Lung microvascular endothelial cell (primary cell): ENCODE results near the gene MYRIP. TPM values are rescaled to one million over a fixed set of nuclear protein-coding genes. Genes with fewer than 3 reads are reported as not detected.
"Not testable (repeated sequence)": the region's sequence is repeated elsewhere in the genome, so short reads cannot be mapped to it uniquely, and the experiment has no call there.

ENCODE experiments used
- DNase-seq, 2 donors: peaks; one replicate each; pipeline versions ENCODE4 v3.0.0 to v3.0.0-alpha.2; 2010; ENCODE audit warnings: low read depth in 2 of 2
- total RNA-seq: library from RNA; depleted of rRNA; stranded (reverse); fragments of >200 nt; gene quantifications from 2 replicates; pipeline ENCODE4 v1.2.1, GENCODE V29; 2014

The MYRIP gene
- 4.8 and 5.7 TPM in 2 replicates for total RNA-seq

DNA sequence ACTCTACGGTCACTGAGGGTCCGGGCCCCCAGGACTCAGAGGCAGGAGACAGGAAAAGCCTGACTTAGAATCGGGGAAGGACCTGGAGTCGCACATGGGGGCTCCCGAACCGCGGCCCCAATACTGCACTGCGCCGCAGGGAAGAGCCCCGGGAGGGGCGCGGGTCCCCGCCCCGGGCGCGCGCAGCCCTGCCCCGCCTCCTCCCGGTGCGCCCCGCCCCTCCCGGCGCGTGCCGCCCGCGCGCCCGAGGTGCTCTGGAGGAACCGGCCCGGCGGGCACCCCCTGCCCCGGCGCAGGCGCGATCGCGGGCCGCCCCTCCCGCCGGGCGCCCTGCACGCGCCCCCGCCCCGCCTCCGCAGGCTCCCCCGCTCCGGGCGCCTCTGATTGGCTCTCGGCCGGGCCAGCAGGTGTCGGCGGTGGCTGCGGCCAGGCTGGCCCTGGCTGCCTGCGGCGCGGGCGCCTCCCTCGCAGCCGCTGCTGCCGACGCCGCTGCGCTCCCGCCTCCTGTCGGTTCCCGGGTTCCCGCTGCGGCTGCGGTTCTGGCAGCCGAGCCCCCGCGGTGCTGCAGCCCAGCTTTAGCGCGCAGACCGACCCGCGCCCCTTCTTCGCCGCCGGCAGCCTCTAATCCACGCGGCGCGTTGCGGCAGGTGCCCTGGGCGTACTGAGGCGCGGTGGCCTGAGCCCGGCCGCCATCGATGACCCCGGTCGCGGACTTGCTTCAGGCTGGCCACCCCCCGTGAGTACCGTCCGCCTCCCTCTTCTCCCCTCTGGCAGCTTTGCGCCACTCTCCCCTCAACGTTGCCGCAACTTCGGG, at the start of gene MYRIP:
TSS of gene MYRIP (plus strand) at position 429 of the 814 bp plus-strand sequence. CDS start 91,208 bp downstream, outside the sequence.
- DNase-seq, result peak; percentile 58 to 85

DNA sequence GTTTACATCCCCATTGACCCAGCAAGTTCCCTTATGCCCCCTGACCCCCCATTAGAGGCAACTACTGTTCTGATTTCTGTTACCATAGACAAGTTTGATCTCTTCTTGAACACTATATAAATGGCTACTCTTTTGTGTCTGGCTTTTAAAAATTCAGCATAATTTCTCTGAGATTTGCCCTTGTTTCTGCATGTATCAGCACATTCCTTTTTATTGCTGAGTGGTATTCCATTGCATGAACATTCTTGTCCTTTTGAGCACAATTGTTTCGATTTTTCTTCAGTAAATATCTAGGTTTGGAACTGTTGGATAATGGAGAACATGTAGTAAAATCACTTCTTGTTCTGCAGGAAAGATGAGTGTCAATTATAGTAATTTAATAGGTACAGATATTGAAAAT, 49.1 kb upstream of the MYRIP start:
- no peak for DNase-seq

DNA sequence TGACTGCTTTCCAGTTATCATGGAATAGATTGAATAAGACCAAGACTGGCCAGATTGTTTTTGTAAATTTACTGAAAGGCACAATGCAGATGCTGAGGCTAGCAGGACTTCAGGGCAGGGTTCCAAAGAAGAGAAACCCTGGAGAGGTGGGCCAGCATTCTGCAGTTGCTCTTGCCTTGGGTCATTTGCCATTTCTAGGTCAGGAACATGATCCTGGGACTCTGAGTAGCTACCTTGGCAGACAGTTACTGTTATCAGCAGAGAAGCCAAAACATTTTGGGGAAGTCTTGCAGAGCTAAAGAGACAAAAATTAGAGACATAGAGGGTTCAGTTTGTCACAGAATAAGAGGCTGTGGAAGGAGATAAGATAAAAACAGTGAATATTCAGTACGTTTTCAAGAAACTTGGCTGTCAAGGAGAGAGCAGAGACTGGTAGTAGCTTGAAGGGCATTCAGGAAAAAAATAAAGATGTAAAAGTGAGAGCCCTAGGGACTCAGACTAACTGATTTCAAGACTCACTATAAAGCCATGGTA, 46.8 kb upstream of the MYRIP start:
- no peak for DNase-seq

DNA sequence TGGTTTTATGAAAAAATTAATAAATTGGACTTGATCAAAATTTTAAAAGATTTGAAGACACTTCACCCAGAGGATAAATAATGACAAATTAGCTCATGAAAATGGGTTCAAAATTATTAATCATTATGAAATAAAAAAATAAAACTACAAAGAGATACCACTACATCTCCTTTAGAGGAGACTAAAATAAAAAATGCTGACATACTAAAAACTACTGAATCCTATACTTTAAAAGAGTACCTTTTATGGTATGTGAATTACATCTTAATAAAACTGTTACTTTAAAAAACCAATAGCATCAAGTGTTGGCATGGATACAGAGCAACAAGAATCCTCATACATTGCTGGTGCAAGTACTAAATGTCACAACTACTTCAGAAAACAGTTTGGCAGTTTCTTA, 46.0 kb upstream of the MYRIP start:
- DNase-seq, result no peak

DNA sequence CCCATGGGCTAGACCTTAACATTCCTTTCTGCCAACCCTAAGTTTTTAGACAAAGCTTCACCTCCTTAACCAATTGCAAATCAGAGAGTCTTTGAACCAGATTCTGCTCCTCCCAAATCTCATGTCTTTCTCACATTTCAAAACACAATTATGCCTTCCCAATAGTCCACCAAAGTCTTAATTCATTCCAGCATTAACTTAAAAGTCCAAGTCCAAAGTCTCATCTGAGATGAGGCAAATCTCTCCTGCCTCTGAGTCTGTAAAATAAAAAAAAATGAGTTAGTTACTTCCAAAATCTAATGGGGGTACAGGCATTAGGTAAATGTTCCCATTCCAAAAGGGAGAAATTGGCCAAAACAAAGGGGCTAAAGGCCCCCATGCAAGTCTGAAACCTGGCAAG, 43.8 kb upstream of the MYRIP start:
- DNase-seq, result no peak

DNA sequence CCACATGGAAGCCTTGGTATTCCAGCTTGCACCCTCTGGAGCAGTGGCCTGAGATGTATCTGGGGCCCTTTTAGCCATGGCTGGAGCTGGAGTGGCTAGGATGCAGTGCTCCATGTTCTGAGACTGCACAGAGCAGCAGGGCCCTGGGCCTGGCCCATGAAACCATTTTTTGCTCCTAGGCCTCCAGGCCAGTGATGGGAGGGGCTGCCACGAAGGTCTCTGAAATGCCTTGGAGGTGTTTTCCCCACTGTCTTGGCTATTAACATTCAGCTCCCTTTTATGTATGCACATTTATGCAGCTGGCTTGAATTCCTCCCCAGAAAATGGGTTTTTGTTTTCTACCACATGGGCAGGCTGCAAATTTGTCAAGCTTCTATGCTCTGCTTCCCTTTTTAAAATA, 43.0 kb upstream of the MYRIP start:
- DNase-seq, result no peak

DNA sequence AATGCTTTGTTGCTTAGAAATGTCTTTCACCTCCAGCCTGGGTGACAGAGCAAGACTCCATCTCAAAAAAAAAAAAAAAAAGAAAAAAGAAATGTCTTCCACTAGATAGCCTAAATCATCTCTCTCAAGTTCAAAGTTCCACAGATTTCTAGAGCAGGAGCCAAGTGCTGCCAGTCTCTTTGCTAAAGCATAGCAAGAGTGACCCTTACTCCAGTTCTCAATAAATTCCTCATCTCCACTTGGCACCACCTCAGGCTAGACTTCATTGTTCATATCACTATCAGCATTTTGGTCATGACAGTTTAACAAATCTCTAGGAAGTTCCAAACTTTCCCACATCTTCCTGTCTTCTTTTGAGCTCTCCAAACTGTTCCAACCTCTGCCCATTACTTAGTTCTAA, 42.5 kb upstream of the MYRIP start:
- not testable (repeated sequence) for DNase-seq

DNA sequence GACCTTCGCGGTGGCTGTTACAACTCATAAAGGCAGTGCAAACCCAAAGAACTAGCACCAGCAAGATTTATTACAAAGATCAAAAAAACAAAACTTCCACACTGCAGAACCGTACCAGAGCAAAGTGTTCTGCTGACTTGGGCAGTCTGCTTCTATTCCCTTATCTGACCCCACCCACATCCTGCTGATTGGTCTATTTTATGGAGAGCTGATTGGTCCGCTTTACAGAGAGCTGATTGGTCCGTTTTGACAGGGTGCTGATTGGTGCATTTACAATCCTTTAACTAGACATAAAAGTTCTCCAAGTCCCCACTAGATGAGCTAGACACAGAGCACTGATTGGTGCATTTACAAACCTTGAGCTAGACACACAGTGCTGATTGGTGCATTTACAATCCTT, 31.2 kb upstream of the MYRIP start:
- DNase-seq, result not testable (repeated sequence)

DNA sequence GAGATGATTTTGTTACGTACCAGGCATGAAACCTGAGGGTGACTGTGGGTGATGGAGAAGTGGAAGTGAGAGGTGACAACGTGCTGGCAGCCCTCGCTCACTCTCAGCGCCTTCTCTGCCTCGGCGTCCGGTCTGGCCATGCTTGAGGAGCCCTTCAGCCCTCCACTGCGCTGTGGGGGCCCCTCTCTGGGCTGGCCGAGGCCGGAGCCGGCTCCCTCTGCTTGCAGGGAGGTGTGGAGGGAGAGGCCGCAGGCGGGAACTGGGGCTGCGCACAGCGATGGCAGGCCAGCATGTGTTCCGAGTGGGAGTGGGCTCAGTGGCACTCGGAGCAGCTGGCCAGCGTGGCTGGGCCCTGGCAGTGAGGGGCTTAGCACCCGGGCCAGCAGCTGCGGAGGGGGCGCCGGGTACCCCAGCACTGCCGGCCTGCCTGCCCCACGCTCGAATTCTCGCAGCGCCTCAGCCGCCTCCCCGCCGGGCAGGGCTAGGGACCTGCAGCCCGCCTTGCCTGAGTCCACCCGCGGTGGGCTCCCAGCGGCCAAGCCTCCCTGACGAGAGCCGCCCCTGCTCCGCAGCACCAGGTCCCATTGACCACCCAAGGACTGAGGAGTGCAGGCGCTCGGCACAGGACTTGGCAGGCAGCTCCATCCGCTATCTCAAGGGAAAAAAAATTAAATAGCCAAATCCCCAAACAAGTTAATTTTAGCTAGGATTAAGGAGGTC, 29.7 kb upstream of the MYRIP start:
- no peak for DNase-seq

DNA sequence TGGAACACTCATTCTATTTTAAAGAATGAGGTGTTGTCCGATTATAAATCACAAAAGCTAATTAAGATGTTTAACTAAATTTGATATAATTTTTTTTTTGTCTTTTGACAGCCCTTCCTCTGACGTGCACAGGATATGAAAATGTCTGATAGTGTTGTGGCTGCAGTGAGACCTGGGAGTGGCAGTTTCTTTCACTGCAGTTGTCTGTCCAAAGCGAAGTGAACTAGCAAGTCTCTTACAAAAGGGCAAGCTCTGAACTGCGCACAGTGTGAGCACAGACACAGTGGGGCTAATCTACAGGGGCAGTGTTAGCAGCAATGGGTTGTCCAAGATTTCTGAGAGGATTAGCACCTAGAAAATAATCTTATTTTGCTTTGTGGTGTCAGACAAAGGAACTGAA, 29.1 kb upstream of the MYRIP start:
- DNase-seq, result no peak

DNA sequence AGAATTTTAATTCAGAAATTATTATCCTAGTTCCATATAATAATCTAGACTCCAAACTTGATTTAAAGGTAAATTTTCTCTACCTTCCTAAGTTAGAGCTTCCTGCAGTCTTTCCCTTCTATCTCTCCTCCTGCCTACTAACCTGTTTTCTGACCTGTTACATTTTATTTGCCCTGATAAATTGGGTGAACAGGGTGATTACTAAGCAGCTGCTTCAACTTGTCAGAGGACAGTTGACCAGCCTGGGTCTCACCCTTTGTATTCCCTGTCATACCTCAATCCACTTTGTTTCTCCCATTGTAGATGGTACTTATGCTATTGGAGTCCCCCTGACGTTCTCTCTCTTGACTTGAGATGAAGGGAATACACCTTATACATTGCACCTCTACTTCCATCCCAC, 28.4 kb upstream of the MYRIP start:
- no peak for DNase-seq

DNA sequence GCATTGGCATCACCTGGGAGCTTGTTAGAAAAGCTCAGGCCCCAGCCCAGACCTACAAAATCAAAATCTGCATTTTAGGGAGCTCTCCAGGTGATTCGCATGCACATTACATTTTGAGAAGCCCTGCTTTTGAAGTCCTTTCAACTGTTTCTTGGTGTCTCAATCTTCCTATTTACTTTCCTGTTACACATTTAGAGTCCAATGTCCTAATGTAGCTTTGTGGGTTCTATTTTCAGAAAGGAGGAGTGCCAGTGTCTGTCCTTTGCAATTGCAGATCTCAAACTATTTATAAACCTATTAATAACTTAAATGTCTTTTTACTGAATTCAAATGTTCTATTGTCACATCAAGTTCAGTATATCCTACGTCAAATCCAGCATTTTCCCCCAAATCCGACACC, 27.8 kb upstream of the MYRIP start:
- DNase-seq, result no peak

DNA sequence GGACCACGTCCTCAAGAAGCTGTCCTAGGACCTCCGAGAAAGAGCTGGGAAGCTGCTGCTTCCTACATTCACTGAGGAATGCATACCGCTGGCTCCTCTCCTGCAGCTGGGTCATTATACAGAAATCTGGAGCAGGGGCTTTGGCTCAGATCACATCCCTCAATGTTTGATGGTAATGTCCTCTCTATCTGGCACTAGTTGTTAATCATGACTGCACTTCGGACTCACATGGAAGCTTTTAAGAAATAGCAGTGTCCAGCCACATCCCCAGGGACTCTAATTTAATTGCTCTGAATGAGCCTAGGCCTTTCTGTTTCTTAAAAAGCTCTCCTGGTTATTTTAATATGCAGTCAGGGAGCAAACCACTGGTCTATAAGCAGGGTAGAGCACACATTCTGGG, 25.7 kb upstream of the MYRIP start:
- no peak for DNase-seq

DNA sequence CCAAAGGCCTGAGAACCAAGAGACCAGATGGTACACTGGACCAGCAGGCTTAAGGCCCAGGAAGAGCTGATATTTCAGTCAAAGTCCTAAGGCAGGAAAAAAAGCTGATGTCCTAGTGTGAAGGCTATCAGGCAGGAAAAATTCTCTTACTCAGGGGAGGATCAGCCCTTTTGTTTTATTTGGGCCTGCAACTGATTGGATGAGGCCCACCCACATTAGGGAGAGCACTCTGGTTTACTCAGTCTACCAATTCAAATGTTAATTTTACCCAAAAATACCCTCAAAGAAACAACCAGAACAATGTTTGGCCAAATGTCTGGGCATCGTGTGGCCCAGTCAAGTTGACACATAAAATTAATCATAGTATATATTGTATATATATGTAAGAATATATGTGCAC, 24.5 kb upstream of the MYRIP start:
- DNase-seq, result no peak

DNA sequence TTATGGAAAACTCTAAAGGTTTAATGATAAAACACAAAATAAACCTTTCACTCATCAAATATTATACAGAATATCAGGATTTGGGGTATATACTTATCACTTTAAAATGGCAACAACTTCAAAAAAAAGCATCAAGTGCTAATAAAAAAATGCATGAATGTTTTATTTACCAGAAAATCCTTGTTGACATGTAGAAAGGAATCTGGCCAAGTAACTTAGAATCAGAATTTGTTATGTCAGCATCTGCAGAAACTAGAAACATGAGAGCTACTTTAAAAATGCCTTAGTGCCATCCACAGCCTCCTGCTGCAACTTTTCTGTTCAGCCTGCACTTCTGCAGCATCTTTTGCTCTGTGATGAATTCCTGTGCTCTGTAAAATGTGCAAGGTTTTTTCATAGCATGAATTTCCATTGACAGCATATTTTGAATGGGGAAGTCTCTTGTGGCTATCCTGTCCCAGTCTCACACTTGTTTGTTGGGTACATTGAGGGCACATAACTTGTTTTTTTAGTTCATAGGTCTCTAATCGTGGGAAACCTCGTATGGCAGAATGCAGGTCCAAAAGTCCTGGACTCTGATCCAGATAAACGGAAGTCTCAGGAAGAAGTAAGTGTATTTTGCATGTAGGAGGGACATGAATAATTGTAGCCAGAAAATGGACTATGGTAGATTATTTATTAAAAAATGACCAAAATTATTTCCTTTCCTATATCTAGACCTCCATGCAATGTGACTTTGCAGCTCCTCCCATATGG, 21.1 kb upstream of the MYRIP start:
- no peak for DNase-seq

DNA sequence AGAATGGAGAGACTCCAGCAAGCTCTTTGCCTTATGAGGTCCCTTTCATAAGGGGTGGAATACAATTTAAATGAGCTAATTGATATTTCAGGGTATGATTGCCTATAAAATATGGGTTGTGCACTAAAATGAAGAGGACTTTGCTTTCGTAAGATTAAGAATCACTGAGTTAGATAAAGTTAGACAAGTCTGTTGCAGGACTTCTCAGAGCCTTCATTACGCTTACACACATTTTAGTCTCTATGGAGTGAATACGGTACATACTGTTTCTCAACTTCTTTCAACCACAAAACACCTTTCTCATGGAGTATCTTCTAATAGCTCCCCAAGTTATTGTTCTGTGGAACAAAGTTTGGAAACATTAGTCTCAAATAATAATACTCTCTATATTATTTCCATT, 17.8 kb upstream of the MYRIP start:
- no peak for DNase-seq

DNA sequence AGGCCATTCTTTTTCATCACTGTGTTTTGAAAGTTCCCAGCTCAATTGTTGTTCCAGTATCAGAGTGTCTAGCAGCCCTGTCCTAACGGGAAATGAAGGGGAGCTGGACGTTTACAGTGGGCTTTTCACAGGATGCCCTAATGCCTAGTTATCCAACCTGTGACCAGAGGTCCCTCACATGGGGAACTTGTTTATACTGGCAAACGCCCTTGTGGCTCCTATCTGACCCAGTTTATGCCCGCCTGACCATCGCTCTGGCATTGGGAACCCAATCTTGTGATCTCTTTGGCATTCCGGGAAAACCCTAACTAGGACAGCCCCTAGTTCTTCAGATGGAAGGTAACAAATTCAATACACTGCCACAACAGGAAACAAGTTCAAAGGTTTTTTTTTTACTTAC, 14.5 kb upstream of the MYRIP start:
- DNase-seq, result peak in 1 of 2 donors; percentile 69

DNA sequence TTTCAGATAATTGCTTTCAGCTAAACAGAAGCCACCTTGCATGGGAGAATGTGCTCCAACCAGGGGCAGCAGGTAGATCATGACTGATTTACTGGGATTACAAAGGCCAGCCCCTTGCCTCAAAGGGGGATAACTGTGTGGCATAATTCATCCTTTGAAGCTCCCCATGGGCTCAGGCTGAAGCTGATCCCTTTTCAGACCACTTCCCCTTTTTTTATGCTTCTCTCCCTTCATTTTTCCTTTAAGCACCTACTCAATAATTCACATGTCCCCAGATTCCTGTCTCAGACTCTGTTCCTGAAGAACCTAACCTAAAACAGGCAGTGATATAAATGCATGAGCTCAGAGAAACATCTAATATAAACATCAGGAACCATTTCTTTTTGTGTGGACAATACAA, 8.2 kb upstream of the MYRIP start:
- no peak for DNase-seq

DNA sequence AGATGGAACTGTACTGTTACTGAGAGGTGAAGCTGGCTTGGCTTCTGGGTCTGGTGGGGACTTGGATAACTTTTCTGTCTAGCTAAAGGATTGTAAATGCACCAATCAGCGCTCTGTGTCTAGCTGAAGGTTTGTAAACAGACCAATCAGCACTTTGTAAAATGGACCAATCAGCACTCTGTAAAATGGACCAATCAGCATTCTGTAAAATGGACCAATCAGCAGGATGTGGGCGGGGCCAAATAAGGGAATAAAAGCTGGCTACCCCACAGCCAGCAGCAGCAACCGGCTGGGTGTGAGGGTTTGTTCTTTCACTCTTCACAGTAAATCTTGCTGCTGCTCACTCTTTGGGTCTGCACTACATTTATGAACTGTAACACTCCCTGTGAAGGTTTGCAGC, 6.9 kb upstream of the MYRIP start:
- DNase-seq, result not testable (repeated sequence)

DNA sequence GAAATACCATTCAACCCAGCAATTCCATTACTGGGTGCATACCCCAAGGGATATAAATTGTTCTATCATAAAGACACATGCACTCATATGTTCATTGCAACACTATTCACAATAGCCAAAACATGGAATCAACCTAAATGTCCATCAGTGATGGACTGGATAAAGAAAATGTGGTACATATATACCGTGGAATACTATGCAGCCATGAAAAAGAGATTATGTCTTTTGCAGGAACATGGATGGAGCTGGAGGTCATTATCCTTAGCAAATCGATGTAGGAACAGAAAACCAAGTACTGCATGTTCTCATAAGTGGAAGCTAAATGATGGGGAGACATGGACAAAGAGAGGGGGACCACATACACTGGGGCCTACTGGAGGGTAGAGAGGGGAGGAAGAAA, 5.5 kb upstream of the MYRIP start:
- DNase-seq, result no peak

DNA sequence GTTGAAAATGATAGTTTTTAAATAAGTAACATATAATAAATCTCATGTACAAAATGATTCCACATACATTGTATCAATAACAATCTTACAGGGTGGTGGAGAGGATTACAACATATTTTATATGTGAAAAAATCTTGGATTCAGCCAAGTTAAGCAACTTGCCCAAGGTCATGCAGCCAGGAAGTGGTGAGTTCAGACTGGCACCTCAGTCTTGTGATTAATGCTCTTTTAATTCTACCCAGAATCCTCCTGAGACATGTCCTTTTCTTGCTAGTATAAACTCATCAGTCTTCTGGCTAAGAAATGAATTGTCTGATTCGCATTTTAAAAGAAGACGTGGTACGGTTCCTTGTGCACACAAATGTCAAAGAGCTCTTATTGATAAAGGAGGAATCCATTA, 4.5 kb upstream of the MYRIP start:
- peak in 1 of 2 donors; percentile 46 for DNase-seq

DNA sequence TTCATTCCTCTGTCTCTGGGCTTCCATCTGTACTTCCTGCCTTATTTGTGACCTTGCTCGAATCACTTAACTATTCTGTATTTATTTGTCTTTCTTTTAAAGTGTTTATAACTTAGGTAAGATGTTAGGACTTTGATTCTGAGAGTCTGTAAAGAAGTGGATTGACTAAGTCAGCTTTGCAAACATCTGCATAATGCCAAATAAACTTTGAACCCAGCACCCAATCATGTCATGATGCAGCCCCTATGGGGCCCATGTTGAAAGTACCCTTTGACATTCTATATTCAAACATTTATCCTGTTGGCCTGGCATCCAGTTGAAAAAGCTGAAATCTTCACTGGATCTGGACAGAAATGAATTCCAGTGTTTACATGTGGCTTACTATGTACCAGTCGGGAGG, 3.8 kb upstream of the MYRIP start:
- no peak for DNase-seq
